ENCODE data around the gene MAGIX.

GRCh38 chrX:49187526-49187925 lies 25.0 kb downstream of the MAGIX start:
- TF ChIP-seq EZH2 (IDR thresholded peaks at IDR 0.05; ENCODE audit: low read length, missing control alignments), result no peak
- no peak for TF ChIP-seq CTCF (conservative IDR thresholded peaks at IDR 0.05 in 1 of 2, IDR thresholded peaks at IDR 0.05 in 1 of 2; ENCODE audit: low read depth in 1 of 2, low read length in 2 of 2)
